WTC11 (cell line): Measurements from ENCODE around the gene ZBTB7B. TPM values are rescaled to one million over a fixed set of nuclear protein-coding genes. Genes with fewer than 3 reads are reported as not detected.
A peak's percentile ranks its signal among the peaks of the same experiment; 100 is the strongest.

Experiments used
- ATAC-seq: fragments of 200-7000 bp; cut with Tn5 transposase; 2 replicates; pipeline ENCODE4 v1.10.0; 2021; ENCODE audit warnings: mild to moderate bottlenecking, moderate library complexity
- CTCF ChIA-PET: fragments of 300-600 bp; sonication (Branson Sonifier 250); formaldehyde crosslinking; loops from one replicate; lab custom pipeline; 2021; ENCODE audit warnings: antibody characterized with exemption; lab: Charles Lee
- POLR2A ChIA-PET: fragments of 350-600 bp; sonication (Branson Sonifier 250); formaldehyde crosslinking; loops from one replicate; lab custom pipeline; 2021; ENCODE audit warnings: antibody characterized with exemption; lab: Charles Lee
- DNase-seq: peaks from one replicate; pipeline ENCODE4 v3.0.0; 2021; ENCODE audit warnings: low spot score
- H3K27ac Mint-ChIP-seq: 2 replicates; pipeline ENCODE4 v1.8.0; 2021; ENCODE audit warnings: mixed read lengths
- H3K27me3 Mint-ChIP-seq: 2 replicates; pipeline ENCODE4 v1.8.0; 2021; ENCODE audit warnings: low read depth, mild to moderate bottlenecking, moderate library complexity, mixed read lengths
- H3K36me3 Mint-ChIP-seq: 2 replicates; pipeline ENCODE4 v1.8.0; 2021; ENCODE audit warnings: mixed read lengths
- H3K4me1 Mint-ChIP-seq: 2 replicates; pipeline ENCODE4 v1.8.0; 2022; ENCODE audit warnings: mixed read lengths
- H3K4me3 Mint-ChIP-seq: 2 replicates; pipeline ENCODE4 v1.8.0; 2021; ENCODE audit warnings: mild to moderate bottlenecking, moderate library complexity, mixed read lengths
- H3K9me3 Mint-ChIP-seq: 2 replicates; pipeline ENCODE4 v1.8.0; 2021; ENCODE audit warnings: mixed read lengths
- ATF1 ChIP-seq: sonication (generic); formaldehyde crosslinking; IDR thresholded peaks from 2 replicates; pipeline ENCODE4 v1.8.1; 2023; ENCODE audit warnings: mild to moderate bottlenecking, moderate library complexity, missing genetic modification reagents
- E2F5 ChIP-seq: sonication (generic); formaldehyde crosslinking; IDR thresholded peaks from 2 replicates; pipeline ENCODE4 v1.8.1; 2022; ENCODE audit warnings: mild to moderate bottlenecking, moderate library complexity, missing genetic modification reagents
- EMX1 ChIP-seq: fragments of 250-450 bp; sonication (Bioruptor Pico); IDR thresholded peaks from 2 replicates; pipeline ENCODE4 v1.8.0; 2021; ENCODE audit warnings: mild to moderate bottlenecking
- FOXP1 ChIP-seq: sonication (generic); formaldehyde crosslinking; IDR thresholded peaks from 2 replicates; pipeline ENCODE4 v1.8.0; 2022; ENCODE audit warnings: missing genetic modification reagents, mild to moderate bottlenecking, moderate library complexity, borderline replicate concordance
- GABPB1 ChIP-seq: sonication (generic); formaldehyde crosslinking; IDR thresholded peaks from 2 replicates; pipeline ENCODE4 v1.8.1; 2023; ENCODE audit warnings: mild to moderate bottlenecking, missing genetic modification reagents
- GRHL2 ChIP-seq: fragments of 250-450 bp; sonication (Bioruptor Pico); IDR thresholded peaks from 2 replicates; pipeline ENCODE4 v1.8.0; 2022; ENCODE audit warnings: mild to moderate bottlenecking, moderate library complexity; ENCODE audit not compliant: insufficient replicate concordance, severe bottlenecking
- GTF2I ChIP-seq: fragments of 250-450 bp; sonication (Bioruptor Pico); conservative IDR thresholded peaks from 2 replicates; pipeline ENCODE4 v1.4.0; 2021; ENCODE audit warnings: mild to moderate bottlenecking
- IRF2 ChIP-seq: sonication (generic); formaldehyde crosslinking; IDR thresholded peaks from 2 replicates; pipeline ENCODE4 v1.8.0; 2022; ENCODE audit warnings: low read depth, missing genetic modification reagents, borderline replicate concordance
- KAT7 ChIP-seq: sonication (generic); formaldehyde crosslinking; IDR thresholded peaks from 2 replicates; pipeline ENCODE4 v1.8.1; 2023; ENCODE audit warnings: missing genetic modification reagents, mild to moderate bottlenecking, borderline replicate concordance
- MYBL2 ChIP-seq: sonication (generic); formaldehyde crosslinking; IDR thresholded peaks from 2 replicates; pipeline ENCODE4 v1.8.1; 2023; ENCODE audit warnings: mild to moderate bottlenecking, moderate library complexity, missing genetic modification reagents
- NFE2L1 ChIP-seq: sonication (generic); formaldehyde crosslinking; IDR thresholded peaks from 2 replicates; pipeline ENCODE4 v1.8.1; 2023; ENCODE audit warnings: missing genetic modification reagents
- NFYB ChIP-seq: sonication (generic); formaldehyde crosslinking; conservative IDR thresholded peaks from 2 replicates; pipeline ENCODE4 v1.8.0; 2022; ENCODE audit warnings: low read depth, missing genetic modification reagents
- NR2C2 ChIP-seq: sonication (generic); formaldehyde crosslinking; IDR thresholded peaks from 2 replicates; pipeline ENCODE4 v1.8.0; 2022; ENCODE audit warnings: mild to moderate bottlenecking, missing genetic modification reagents
- NR3C1 ChIP-seq: sonication (generic); formaldehyde crosslinking; conservative IDR thresholded peaks from 2 replicates; pipeline ENCODE4 v1.8.1; 2023; ENCODE audit warnings: low read depth, mild to moderate bottlenecking, missing genetic modification reagents
- RELA ChIP-seq: sonication (generic); formaldehyde crosslinking; IDR thresholded peaks from 2 replicates; pipeline ENCODE4 v1.8.1; 2022; ENCODE audit warnings: missing genetic modification reagents, mild to moderate bottlenecking, borderline replicate concordance
- SOX15 ChIP-seq: fragments of 250-450 bp; sonication (Bioruptor Pico); IDR thresholded peaks from 2 replicates; pipeline ENCODE4 v1.9.0; 2021; ENCODE audit warnings: mild to moderate bottlenecking
- TEAD4 ChIP-seq: sonication (generic); formaldehyde crosslinking; IDR thresholded peaks from 2 replicates; pipeline ENCODE4 v1.8.0; 2022; ENCODE audit warnings: mild to moderate bottlenecking, missing genetic modification reagents
- ZNF263 ChIP-seq: sonication (generic); formaldehyde crosslinking; IDR thresholded peaks from 2 replicates; pipeline ENCODE4 v1.8.1; 2022; ENCODE audit warnings: low read depth, mild to moderate bottlenecking, moderate library complexity, missing genetic modification reagents
- ZNF423 ChIP-seq: fragments of 250-450 bp; sonication (Bioruptor Pico); IDR thresholded peaks from 2 replicates; pipeline ENCODE4 v2.1.2; 2022; ENCODE audit warnings: mild to moderate bottlenecking, moderate library complexity
- ZNF512 ChIP-seq: sonication (generic); formaldehyde crosslinking; IDR thresholded peaks from 2 replicates; pipeline ENCODE4 v1.8.1; 2022; ENCODE audit warnings: missing genetic modification reagents, borderline replicate concordance
- total RNA-seq: library from RNA; stranded (reverse); gene quantifications from 3 replicates; pipeline ENCODE4 v1.2.3, GENCODE V29; 2021
- TF ChIP-seq, protein P1 (sequence below): sonication (generic); formaldehyde crosslinking; IDR thresholded peaks from 2 replicates; pipeline ENCODE4 v1.8.0; 2022; ENCODE audit warnings: mild to moderate bottlenecking, missing genetic modification reagents
- TF ChIP-seq, protein P2 (sequence below): fragments of 250-450 bp; sonication (Bioruptor Pico); IDR thresholded peaks from 2 replicates; pipeline ENCODE4 v2.1.2; 2022; ENCODE audit warnings: mild to moderate bottlenecking, moderate library complexity
- TF ChIP-seq, protein P3 (sequence below): sonication (generic); formaldehyde crosslinking; IDR thresholded peaks from 2 replicates; pipeline ENCODE4 v1.8.1; 2022; ENCODE audit warnings: low read depth, missing genetic modification reagents, borderline replicate concordance
- TF ChIP-seq, protein P4 (sequence below): sonication (generic); formaldehyde crosslinking; conservative IDR thresholded peaks from 2 replicates; pipeline ENCODE4 v1.8.1; 2022; ENCODE audit warnings: mild to moderate bottlenecking, missing genetic modification reagents
- TF ChIP-seq, protein P5 (sequence below): sonication (generic); formaldehyde crosslinking; IDR thresholded peaks from 2 replicates; pipeline ENCODE4 v1.8.1; 2023; ENCODE audit warnings: mild to moderate bottlenecking, missing genetic modification reagents

ZBTB7B gene
- total RNA-seq, 1 experiment from 2014 or later, result 29.8 TPM

GRCh38 chr1:154973344-154974101 lies 29.1 kb upstream of the ZBTB7B start:
- CTCF ChIA-PET, result interaction anchor here (0.7 to 8.3 kb wide), 15 partner anchors 9 to 362 kb away, joined by 3 to 176 read pairs (median 5); partner anchors contain the start of genes EFNA4, FLAD1, KCNN3 and LENEP
- H3K36me3 Mint-ChIP-seq, result peaks cover 9% of the 10 kb centered on the region
- DNase-seq (peak; percentile 100), ATAC-seq (peak; percentile 1)
- TF ChIP-seq ZNF263 (CRISPR knock-in tag) (no peak), ZNF512 (no peak), RELA (CRISPR knock-in tag) (no peak), E2F5 (CRISPR knock-in tag) (peak; percentile 7; the same call in 1 of the 2 replicates), NFE2L1 (CRISPR knock-in tag) (no peak), TEAD4 (no peak), GABPB1 (CRISPR knock-in tag) (no peak), NFYB (no peak), ATF1 (CRISPR knock-in tag) (no peak), SOX15 (CRISPR knock-in tag) (no peak)
- TF ChIP-seq, protein P1, sequence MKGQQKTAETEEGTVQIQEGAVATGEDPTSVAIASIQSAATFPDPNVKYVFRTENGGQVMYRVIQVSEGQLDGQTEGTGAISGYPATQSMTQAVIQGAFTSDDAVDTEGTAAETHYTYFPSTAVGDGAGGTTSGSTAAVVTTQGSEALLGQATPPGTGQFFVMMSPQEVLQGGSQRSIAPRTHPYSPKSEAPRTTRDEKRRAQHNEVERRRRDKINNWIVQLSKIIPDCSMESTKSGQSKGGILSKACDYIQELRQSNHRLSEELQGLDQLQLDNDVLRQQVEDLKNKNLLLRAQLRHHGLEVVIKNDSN (CRISPR knock-in tag), result 0 out of 2 replicates have a peak, but pooled peaks have one; percentile 13
- no peaks in the 10 kb centered on the region for H3K27me3 Mint-ChIP-seq
- no peak overlapping the region for H3K4me3 Mint-ChIP-seq
- H3K9me3 Mint-ChIP-seq, result no peaks in the 10 kb centered on the region
- POLR2A ChIA-PET, result interaction anchor here (0.7 to 7.3 kb wide), 19 partner anchors 9 to 338 kb away, joined by 3 to 176 read pairs (median 5); partner anchors contain the start of genes FLAD1, KCNN3, KRTCAP2 and LENEP
- no peak overlapping the region for H3K27ac Mint-ChIP-seq
- H3K4me1 Mint-ChIP-seq, result peaks cover 35% of the 10 kb centered on the region

GRCh38 chr1:154974102-154974807 lies 28.3 kb upstream of the ZBTB7B start, which contains the start of gene CKS1B:
TSS of gene CKS1B (plus strand) at chr1:154974681. CDS start at chr1:154974746, 65 bp downstream.
- no peaks in the 10 kb centered on the region for H3K27me3 Mint-ChIP-seq
- ChIA-PET CTCF (interaction anchor here (0.7 to 8.3 kb wide), 14 partner anchors 8 to 362 kb away, joined by 3 to 176 read pairs (median 12); partner anchors contain the start of genes EFNA4, FLAD1, LENEP and PBXIP1), POLR2A (interaction anchor here (0.7 to 7.3 kb wide), 14 partner anchors 9 to 199 kb away, joined by 3 to 176 read pairs (median 6); partner anchors contain the start of genes FLAD1, KCNN3, KRTCAP2 and LENEP)
- ATAC-seq (peak; percentile 62), DNase-seq (peak; percentile 96)
- no peak within 1 kb of the TSS for H3K4me3 Mint-ChIP-seq
- H3K36me3 Mint-ChIP-seq, result peaks cover 14% of the 10 kb centered on the region
- H3K4me1 Mint-ChIP-seq, result peaks cover 28% of the 10 kb centered on the region
- H3K27ac Mint-ChIP-seq, result no peak within 1 kb of the TSS
- no peaks in the 10 kb centered on the region for H3K9me3 Mint-ChIP-seq
- peak; percentile 98 for TF ChIP-seq MYBL2 (CRISPR knock-in tag)
- TF ChIP-seq, protein P2, sequence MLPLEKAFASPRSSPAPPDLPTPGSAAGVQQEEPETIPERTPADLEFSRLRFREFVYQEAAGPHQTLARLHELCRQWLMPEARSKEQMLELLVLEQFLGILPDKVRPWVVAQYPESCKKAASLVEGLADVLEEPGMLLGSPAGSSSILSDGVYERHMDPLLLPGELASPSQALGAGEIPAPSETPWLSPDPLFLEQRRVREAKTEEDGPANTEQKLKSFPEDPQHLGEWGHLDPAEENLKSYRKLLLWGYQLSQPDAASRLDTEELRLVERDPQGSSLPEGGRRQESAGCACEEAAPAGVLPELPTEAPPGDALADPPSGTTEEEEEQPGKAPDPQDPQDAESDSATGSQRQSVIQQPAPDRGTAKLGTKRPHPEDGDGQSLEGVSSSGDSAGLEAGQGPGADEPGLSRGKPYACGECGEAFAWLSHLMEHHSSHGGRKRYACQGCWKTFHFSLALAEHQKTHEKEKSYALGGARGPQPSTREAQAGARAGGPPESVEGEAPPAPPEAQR (CRISPR knock-in tag), result no peak
- TF ChIP-seq, protein P3, sequence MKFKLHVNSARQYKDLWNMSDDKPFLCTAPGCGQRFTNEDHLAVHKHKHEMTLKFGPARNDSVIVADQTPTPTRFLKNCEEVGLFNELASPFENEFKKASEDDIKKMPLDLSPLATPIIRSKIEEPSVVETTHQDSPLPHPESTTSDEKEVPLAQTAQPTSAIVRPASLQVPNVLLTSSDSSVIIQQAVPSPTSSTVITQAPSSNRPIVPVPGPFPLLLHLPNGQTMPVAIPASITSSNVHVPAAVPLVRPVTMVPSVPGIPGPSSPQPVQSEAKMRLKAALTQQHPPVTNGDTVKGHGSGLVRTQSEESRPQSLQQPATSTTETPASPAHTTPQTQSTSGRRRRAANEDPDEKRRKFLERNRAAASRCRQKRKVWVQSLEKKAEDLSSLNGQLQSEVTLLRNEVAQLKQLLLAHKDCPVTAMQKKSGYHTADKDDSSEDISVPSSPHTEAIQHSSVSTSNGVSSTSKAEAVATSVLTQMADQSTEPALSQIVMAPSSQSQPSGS (CRISPR knock-in tag), result no peak
- no peak for TF ChIP-seq IRF2 (CRISPR knock-in tag)
- peak; percentile 53; the same call in 1 of the 2 replicates for TF ChIP-seq NR2C2 (CRISPR knock-in tag)
- no peak for TF ChIP-seq NR3C1 (CRISPR knock-in tag)
- no peak for TF ChIP-seq EMX1 (CRISPR knock-in tag)
- no peak for TF ChIP-seq GTF2I (CRISPR knock-in tag)
- peak; percentile 58; the same call in 1 of the 2 replicates for TF ChIP-seq FOXP1 (CRISPR knock-in tag)
- no peak for TF ChIP-seq KAT7 (CRISPR knock-in tag)
- TF ChIP-seq, protein P4, sequence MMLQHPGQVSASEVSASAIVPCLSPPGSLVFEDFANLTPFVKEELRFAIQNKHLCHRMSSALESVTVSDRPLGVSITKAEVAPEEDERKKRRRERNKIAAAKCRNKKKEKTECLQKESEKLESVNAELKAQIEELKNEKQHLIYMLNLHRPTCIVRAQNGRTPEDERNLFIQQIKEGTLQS (CRISPR knock-in tag), result no peak
- TF ChIP-seq GRHL2 (CRISPR knock-in tag), result no peak
- TF ChIP-seq ZNF263 (CRISPR knock-in tag), result no peak
- TF ChIP-seq ZNF423 (CRISPR knock-in tag), result no peak
- TF ChIP-seq, protein P5, sequence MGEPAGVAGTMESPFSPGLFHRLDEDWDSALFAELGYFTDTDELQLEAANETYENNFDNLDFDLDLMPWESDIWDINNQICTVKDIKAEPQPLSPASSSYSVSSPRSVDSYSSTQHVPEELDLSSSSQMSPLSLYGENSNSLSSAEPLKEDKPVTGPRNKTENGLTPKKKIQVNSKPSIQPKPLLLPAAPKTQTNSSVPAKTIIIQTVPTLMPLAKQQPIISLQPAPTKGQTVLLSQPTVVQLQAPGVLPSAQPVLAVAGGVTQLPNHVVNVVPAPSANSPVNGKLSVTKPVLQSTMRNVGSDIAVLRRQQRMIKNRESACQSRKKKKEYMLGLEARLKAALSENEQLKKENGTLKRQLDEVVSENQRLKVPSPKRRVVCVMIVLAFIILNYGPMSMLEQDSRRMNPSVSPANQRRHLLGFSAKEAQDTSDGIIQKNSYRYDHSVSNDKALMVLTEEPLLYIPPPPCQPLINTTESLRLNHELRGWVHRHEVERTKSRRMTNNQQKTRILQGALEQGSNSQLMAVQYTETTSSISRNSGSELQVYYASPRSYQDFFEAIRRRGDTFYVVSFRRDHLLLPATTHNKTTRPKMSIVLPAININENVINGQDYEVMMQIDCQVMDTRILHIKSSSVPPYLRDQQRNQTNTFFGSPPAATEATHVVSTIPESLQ (CRISPR knock-in tag), result no peak
